ENCODE data around the gene GRWD1. TPM values are rescaled to one million over a fixed set of nuclear protein-coding genes. Genes with fewer than 3 reads are reported as not detected.

Gene GRWD1
- total RNA-seq, 2 donors from 2014 or later, result 26.2 to 39.7 TPM

DNA sequence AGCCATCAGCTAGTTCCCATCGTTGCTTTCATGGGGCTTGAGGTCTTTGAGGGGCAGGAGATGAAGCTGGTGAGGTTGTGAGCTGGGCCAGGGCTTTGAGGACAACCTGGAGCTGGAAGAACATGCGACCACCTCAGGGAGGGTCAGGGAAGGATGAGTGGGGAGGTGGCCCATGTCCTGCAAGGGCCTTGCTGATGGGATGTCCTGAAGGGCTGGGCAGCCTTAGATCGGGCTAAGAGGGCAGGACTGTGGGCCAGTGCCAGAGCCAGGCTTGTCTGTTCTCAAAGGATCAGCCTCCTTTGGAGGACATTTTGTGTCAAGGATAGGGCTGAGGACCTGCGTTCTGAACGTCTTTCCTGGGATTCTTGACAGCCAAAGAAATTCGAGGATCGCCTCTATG is 33.9 kb downstream of the GRWD1 start:
- Histone ChIP-seq H3K27ac (peak overlapping the region; percentile 87 to 91), H3K9me3 (no peaks in the 10 kb centered on the region), H3K36me3 (peaks cover 2 to 13% of the 10 kb centered on the region in 2 donors), H3K27me3 (replicated peaks; ENCODE audit: insufficient read depth) (no peaks in the 10 kb centered on the region), H3K4me1 (replicated peaks) (no peaks in the 10 kb centered on the region), H3K4me3 (peak overlapping the region in 1 of 2 donors; percentile 49)
- 70% methylated on average over 7 of the region's 7 CpGs for WGBS
- intact Hi-C loops (cut with DNase I), result no loop called here
- no peak for TF ChIP-seq POLR2AphosphoS5 (IDR thresholded peaks at IDR 0.05)
- TF ChIP-seq CTCF (IDR thresholded peaks at IDR 0.05), result no peak
- TF ChIP-seq POLR2A (IDR thresholded peaks at IDR 0.05), result no peak
- DNase-seq (ENCODE audit: low spot score), result no peak

- H3K27ac ChIP-seq, result peak overlapping the region; percentile 87 to 91
- H3K9me3 ChIP-seq, result no peaks in the 10 kb centered on the region
- H3K36me3 ChIP-seq, result peaks cover 0 to 8% of the 10 kb centered on the region in 2 donors
- intact Hi-C loops (cut with DNase I), result no loop called here
- peak; percentile 12 for TF ChIP-seq POLR2A (IDR thresholded peaks at IDR 0.05)
- TF ChIP-seq CTCF (IDR thresholded peaks at IDR 0.05), result no peak
- TF ChIP-seq POLR2AphosphoS5 (IDR thresholded peaks at IDR 0.05), result peak; percentile 57
- WGBS, result 10% methylated on average over 32 of the region's 32 CpGs
- DNase-seq (ENCODE audit: low spot score), result peak; percentile 68
- H3K4me3 ChIP-seq, result peak overlapping the region; percentile 33 to 49
- no peaks in the 10 kb centered on the region for H3K4me1 ChIP-seq (replicated peaks)
- no peaks in the 10 kb centered on the region for H3K27me3 ChIP-seq (replicated peaks; ENCODE audit: insufficient read depth)
Observed at GRCh38 chr19:48480183-48480557, 34.4 kb downstream of the GRWD1 start.

DNA sequence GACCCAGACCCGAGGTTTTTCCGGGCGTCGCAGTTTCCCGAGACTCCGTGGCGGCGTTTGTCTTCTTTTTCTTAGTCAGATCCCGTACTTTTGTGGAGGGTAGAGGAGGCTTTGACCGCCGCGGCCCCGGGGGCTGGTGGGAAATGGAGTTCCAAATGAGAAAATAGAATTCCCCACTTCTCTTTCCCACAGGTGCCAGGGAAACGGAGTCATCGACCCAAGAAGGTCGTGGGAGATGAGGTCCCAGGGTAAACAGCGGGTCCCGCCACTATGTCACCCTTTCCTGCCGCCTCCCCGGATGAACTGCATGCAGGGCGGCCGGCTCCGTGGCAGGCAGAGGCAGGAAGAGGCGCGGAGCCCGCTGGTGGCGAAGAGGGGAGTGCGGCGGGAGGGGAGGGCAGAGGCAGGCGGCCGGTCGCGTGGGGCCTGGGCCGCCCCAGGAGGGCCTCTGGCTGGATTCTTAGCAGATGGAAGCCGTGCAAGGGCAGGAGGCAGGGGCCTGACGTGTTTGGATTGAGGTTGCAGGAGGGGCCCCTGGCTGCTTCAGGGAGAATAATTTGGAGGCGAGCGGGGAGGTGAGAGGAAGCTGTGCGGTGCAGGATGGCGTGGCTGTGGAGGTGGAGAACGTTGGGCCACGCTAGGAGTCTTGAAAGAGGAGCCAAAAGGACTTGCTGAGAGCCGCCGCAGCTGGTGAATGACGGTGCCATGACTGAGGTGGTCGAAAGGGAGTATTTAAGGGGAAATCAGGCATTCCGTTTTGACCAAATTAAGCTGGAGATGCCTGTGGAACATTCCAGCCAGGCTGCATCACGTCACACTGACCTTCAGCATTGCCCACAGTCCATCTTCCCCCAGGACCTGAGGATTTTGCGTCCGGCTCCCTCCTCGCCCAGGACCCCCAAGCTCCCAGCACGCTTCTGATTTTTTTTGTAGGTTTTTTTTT is 35.0 kb downstream of the GRWD1 start:
- Histone ChIP-seq H3K27ac (peak overlapping the region; percentile 87 to 91), H3K36me3 (peaks cover 0 to 2% of the 10 kb centered on the region in 2 donors), H3K4me1 (replicated peaks) (no peaks in the 10 kb centered on the region), H3K9me3 (no peaks in the 10 kb centered on the region), H3K4me3 (peak overlapping the region; percentile 33 to 49), H3K27me3 (replicated peaks; ENCODE audit: insufficient read depth) (no peaks in the 10 kb centered on the region)
- TF ChIP-seq POLR2AphosphoS5 (IDR thresholded peaks at IDR 0.05), result no peak
- TF ChIP-seq POLR2A (IDR thresholded peaks at IDR 0.05), result peak; percentile 29
- peak in 2 of 4 experiments; percentile 14 to 25 for TF ChIP-seq CTCF (IDR thresholded peaks at IDR 0.05)
- DNase-seq (ENCODE audit: low spot score), result no peak
- intact Hi-C loops (cut with DNase I), result no loop called here
- WGBS, result 10% methylated on average over 52 of the region's 52 CpGs

DNA sequence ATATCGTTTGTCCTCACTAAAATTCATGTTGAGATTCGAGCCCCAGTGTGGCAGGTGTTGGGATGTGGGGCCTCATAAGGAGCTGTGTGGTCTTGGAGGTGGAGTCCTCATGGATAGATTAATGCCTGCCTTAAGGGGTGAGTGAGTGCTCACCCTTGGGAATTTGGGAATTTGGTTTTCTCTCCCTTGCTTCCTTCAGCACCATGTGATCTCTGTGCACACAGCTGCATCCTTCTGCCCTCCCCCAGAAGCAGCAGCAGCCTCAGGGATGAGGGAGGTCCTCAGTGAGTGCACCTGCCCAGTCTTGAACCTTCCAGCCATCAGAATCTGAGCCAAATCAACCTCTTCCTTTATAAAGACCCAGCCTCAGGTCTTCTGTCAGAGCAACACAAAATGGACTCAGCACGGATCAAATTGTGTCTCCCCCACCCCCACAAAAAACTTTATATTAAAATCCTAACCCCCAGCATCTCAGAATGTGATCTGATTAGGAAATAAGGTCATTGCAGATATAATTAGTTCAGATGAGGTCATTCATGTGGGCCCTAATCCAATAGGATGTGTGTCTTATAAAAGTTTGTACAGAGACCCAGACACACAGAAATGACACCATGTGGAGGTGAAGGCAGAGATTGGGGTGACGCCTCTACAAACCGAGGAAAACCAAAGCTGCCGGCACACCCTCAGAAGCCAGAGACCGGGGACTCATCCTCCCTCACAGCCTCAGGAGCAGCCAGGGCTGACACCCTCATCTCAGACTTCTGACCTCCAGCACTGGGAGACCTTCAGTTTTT is 36.3 kb downstream of the GRWD1 start:
- Histone ChIP-seq H3K27ac (no peak overlapping the region), H3K9me3 (no peaks in the 10 kb centered on the region), H3K36me3 (no peaks in the 10 kb centered on the region), H3K4me3 (no peak overlapping the region), H3K27me3 (replicated peaks; ENCODE audit: insufficient read depth) (no peaks in the 10 kb centered on the region), H3K4me1 (replicated peaks) (no peaks in the 10 kb centered on the region)
- TF ChIP-seq POLR2A (IDR thresholded peaks at IDR 0.05) (no peak), CTCF (IDR thresholded peaks at IDR 0.05) (no peak), POLR2AphosphoS5 (IDR thresholded peaks at IDR 0.05) (no peak)
- DNase-seq (ENCODE audit: low spot score), result no peak
- 51% methylated on average over 7 of the region's 7 CpGs for WGBS
- intact Hi-C loops (cut with DNase I), result no loop called here
